T-helper 17 cell (primary cell): ENCODE results near the gene PPP1R14B. TPM values are rescaled to one million over a fixed set of nuclear protein-coding genes. Genes with fewer than 3 reads are reported as not detected.

ENCODE experiments used
- ATAC-seq: fragments of 150-1000 bp; cut with Tn5 transposase; 2 replicates; pipeline ENCODE4 v1.10.0; 2021; ENCODE audit warnings: mild to moderate bottlenecking, moderate library complexity
- DNase-seq, 3 donors: peaks; one replicate each; pipeline versions ENCODE4 v3.0.0 to v3.0.0-alpha.2; 2020 to 2021
- H3K9me3 ChIP-seq: one replicate; pipeline ENCODE4 v1.7.0; 2013; ENCODE audit warnings: low read length, mild to moderate bottlenecking; ENCODE audit not compliant: control insufficient read depth, poor library complexity, severe bottlenecking
- H3K27ac Mint-ChIP-seq: one replicate; pipeline ENCODE4 v1.8.0; 2022; ENCODE audit warnings: mild to moderate bottlenecking, moderate library complexity, mixed read lengths
- H3K27me3 Mint-ChIP-seq: one replicate; pipeline ENCODE4 v1.8.0; 2022; ENCODE audit warnings: mixed read lengths
- H3K36me3 Mint-ChIP-seq: one replicate; pipeline ENCODE4 v1.8.0; 2022; ENCODE audit warnings: low read depth, mixed read lengths
- H3K4me1 Mint-ChIP-seq: one replicate; pipeline ENCODE4 v1.8.0; 2022; ENCODE audit warnings: mild to moderate bottlenecking, mixed read lengths
- H3K4me3 Mint-ChIP-seq: one replicate; pipeline ENCODE4 v1.8.0; 2022; ENCODE audit warnings: mild to moderate bottlenecking, moderate library complexity, mixed read lengths
- total RNA-seq, 4 donors: library from RNA in 2 of 4; stranded (reverse) in 2 of 4; gene quantifications; one replicate each; pipeline ENCODE4 v1.2.3 and lab custom pipeline; 2022 to 2026

PPP1R14B gene
- total RNA-seq, 2 donors from 2014 or later: 38.7 to 48.2 TPM

- no peak for DNase-seq
- Mint-ChIP-seq H3K27me3 (no peaks in the 10 kb centered on the region), H3K36me3 (peaks cover 8% of the 10 kb centered on the region), H3K4me3 (peak overlapping the region; percentile 92), H3K4me1 (peaks cover 40% of the 10 kb centered on the region), H3K27ac (peak overlapping the region; percentile 90)
- ATAC-seq: no peak
- no peaks in the 10 kb centered on the region for H3K9me3 ChIP-seq
These were observed 38.5 kb downstream of the PPP1R14B start for GRCh38 chr11:64208086-64208795.

- H3K27me3 Mint-ChIP-seq: no peaks in the 10 kb centered on the region
- H3K4me1 Mint-ChIP-seq: peaks cover 39% of the 10 kb centered on the region
- ATAC-seq (peak; percentile 68), DNase-seq (peak; percentile 35 to 51 (median 46))
- H3K9me3 ChIP-seq: no peaks in the 10 kb centered on the region
- H3K27ac Mint-ChIP-seq: peak overlapping the region; percentile 90
- H3K4me3 Mint-ChIP-seq: peak overlapping the region; percentile 92
- peaks cover 10% of the 10 kb centered on the region for H3K36me3 Mint-ChIP-seq
These were observed 39.3 kb downstream of the PPP1R14B start for GRCh38 chr11:64207256-64208085.

- peak within 1 kb of the TSS; percentile 90 for H3K27ac Mint-ChIP-seq
- H3K4me3 Mint-ChIP-seq: peak within 1 kb of the TSS; percentile 92
- H3K36me3 Mint-ChIP-seq: peaks cover 10% of the 10 kb centered on the region
- peak; percentile 67 for ATAC-seq
- H3K27me3 Mint-ChIP-seq: no peaks in the 10 kb centered on the region
- H3K4me1 Mint-ChIP-seq: peaks cover 36% of the 10 kb centered on the region
- H3K9me3 ChIP-seq: no peaks in the 10 kb centered on the region
- peak; percentile 35 to 56 (median 48) for DNase-seq
These were observed 40.1 kb downstream of the PPP1R14B start, which contains the start of gene FERMT3 for GRCh38 chr11:64206457-64207255. FERMT3 (plus strand) TSS chr11:64206721; CDS start chr11:64207365, 644 bp downstream.

GRCh38 chr11:64204464-64204989, 42.2 kb downstream of the PPP1R14B start:
- Mint-ChIP-seq H3K27ac (peak overlapping the region; percentile 90), H3K4me3 (peak overlapping the region; percentile 75), H3K27me3 (no peaks in the 10 kb centered on the region), H3K4me1 (peaks cover 32% of the 10 kb centered on the region), H3K36me3 (peaks cover 11% of the 10 kb centered on the region)
- no peaks in the 10 kb centered on the region for H3K9me3 ChIP-seq
- ATAC-seq (peak; percentile 72), DNase-seq (peak; percentile 64 to 80 (median 72))

GRCh38 chr11:64204080-64204440, 42.7 kb downstream of the PPP1R14B start:
- ATAC-seq: no peak
- peaks cover 11% of the 10 kb centered on the region for H3K36me3 Mint-ChIP-seq
- no peak overlapping the region for H3K4me3 Mint-ChIP-seq
- no peak for DNase-seq
- no peaks in the 10 kb centered on the region for H3K27me3 Mint-ChIP-seq
- H3K9me3 ChIP-seq: no peaks in the 10 kb centered on the region
- H3K27ac Mint-ChIP-seq: peak overlapping the region; percentile 90
- peaks cover 28% of the 10 kb centered on the region for H3K4me1 Mint-ChIP-seq

GRCh38 chr11:64203421-64204079, 43.2 kb downstream of the PPP1R14B start:
- peaks cover 24% of the 10 kb centered on the region for H3K4me1 Mint-ChIP-seq
- H3K27me3 Mint-ChIP-seq: no peaks in the 10 kb centered on the region
- no peak overlapping the region for H3K27ac Mint-ChIP-seq
- no peak for ATAC-seq
- no peaks in the 10 kb centered on the region for H3K9me3 ChIP-seq
- no peak overlapping the region for H3K4me3 Mint-ChIP-seq
- no peak for DNase-seq
- H3K36me3 Mint-ChIP-seq: peaks cover 11% of the 10 kb centered on the region

- DNase-seq (no peak), ATAC-seq (no peak)
- no peak overlapping the region for H3K27ac Mint-ChIP-seq
- no peaks in the 10 kb centered on the region for H3K9me3 ChIP-seq
- H3K4me1 Mint-ChIP-seq: peaks cover 20% of the 10 kb centered on the region
- H3K36me3 Mint-ChIP-seq: peaks cover 11% of the 10 kb centered on the region
- no peaks in the 10 kb centered on the region for H3K27me3 Mint-ChIP-seq
- H3K4me3 Mint-ChIP-seq: no peak overlapping the region
These were observed 43.8 kb downstream of the PPP1R14B start for GRCh38 chr11:64202992-64203391.

GRCh38 chr11:64201543-64201942, 45.2 kb downstream of the PPP1R14B start:
- peak overlapping the region; percentile 37 for H3K27ac Mint-ChIP-seq
- H3K36me3 Mint-ChIP-seq: peaks cover 11% of the 10 kb centered on the region
- H3K4me1 Mint-ChIP-seq: peaks cover 19% of the 10 kb centered on the region
- ATAC-seq (no peak), DNase-seq (no peak)
- no peaks in the 10 kb centered on the region for H3K9me3 ChIP-seq
- no peaks in the 10 kb centered on the region for H3K27me3 Mint-ChIP-seq
- H3K4me3 Mint-ChIP-seq: no peak overlapping the region

- no peak overlapping the region for H3K4me3 Mint-ChIP-seq
- ATAC-seq: no peak
- H3K36me3 Mint-ChIP-seq: peaks cover 6% of the 10 kb centered on the region
- H3K27ac Mint-ChIP-seq: peak overlapping the region; percentile 67
- H3K9me3 ChIP-seq: no peaks in the 10 kb centered on the region
- H3K4me1 Mint-ChIP-seq: peaks cover 5% of the 10 kb centered on the region
- DNase-seq: no peak
- no peaks in the 10 kb centered on the region for H3K27me3 Mint-ChIP-seq
These were observed 48.2 kb downstream of the PPP1R14B start for GRCh38 chr11:64198511-64198910.

GRCh38 chr11:64196626-64197025, 50.1 kb downstream of the PPP1R14B start:
- no peaks in the 10 kb centered on the region for H3K9me3 ChIP-seq
- ATAC-seq (no peak), DNase-seq (no peak)
- no peak overlapping the region for H3K27ac Mint-ChIP-seq
- H3K4me1 Mint-ChIP-seq: peaks cover 3% of the 10 kb centered on the region
- H3K4me3 Mint-ChIP-seq: no peak overlapping the region
- no peaks in the 10 kb centered on the region for H3K27me3 Mint-ChIP-seq
- H3K36me3 Mint-ChIP-seq: peaks cover 3% of the 10 kb centered on the region
